ENCODE measurements around the gene MSMP. TPM values are rescaled to one million over a fixed set of nuclear protein-coding genes. Genes with fewer than 3 reads are reported as not detected.

The MSMP gene
- not detected in 2 replicates for total RNA-seq (ENCODE audit: low replicate concordance)

GRCh38 chr9:35754264-35754663 is at the start of gene MSMP:
Gene MSMP (minus strand): TSS chr9:35754276. CDS start chr9:35754129, 147 bp downstream.
- Histone ChIP-seq H3K36me3 (no peaks in the 10 kb centered on the region), H3K27me3 (no peaks in the 10 kb centered on the region), H3K4me2 (no peak within 1 kb of the TSS), H3K9ac (no peak within 1 kb of the TSS), H2AFZ (replicated peaks) (no peak within 1 kb of the TSS), H3K27ac (no peak within 1 kb of the TSS), H3K9me3 (ENCODE audit: low read depth) (no peaks in the 10 kb centered on the region), H3F3A (ENCODE audit: low read depth) (peaks cover 36% of the 10 kb centered on the region), H3K79me2 (ENCODE audit: low read depth) (peaks cover 32% of the 10 kb centered on the region), H4K20me1 (ENCODE audit: low read depth) (no peaks in the 10 kb centered on the region), H3K4me3 (no peak within 1 kb of the TSS), H3K4me1 (peaks cover 18% of the 10 kb centered on the region)
- H3K27ac Mint-ChIP-seq = no peak within 1 kb of the TSS
- DNase-seq (ENCODE audit: low spot score) = no peak
- peaks cover 34% of the 10 kb centered on the region for H3K36me3 Mint-ChIP-seq
- H3K9me3 Mint-ChIP-seq = no peaks in the 10 kb centered on the region
- TF ChIP-seq EZH2phosphoT487 (IDR thresholded peaks at IDR 0.05) (no peak), CTCF (IDR thresholded peaks at IDR 0.05) (no peak), EZH2 (IDR thresholded peaks at IDR 0.05) (no peak)
- H3K27me3 Mint-ChIP-seq (ENCODE audit: insufficient read depth, low read depth) = no peaks in the 10 kb centered on the region
- H3K4me1 Mint-ChIP-seq = peaks cover 19% of the 10 kb centered on the region
- no peak within 1 kb of the TSS for H3K4me3 Mint-ChIP-seq

- Histone ChIP-seq H3K27me3 (no peaks in the 10 kb centered on the region), H3F3A (ENCODE audit: low read depth) (no peaks in the 10 kb centered on the region), H3K4me2 (no peak overlapping the region), H3K27ac (no peak overlapping the region), H4K20me1 (ENCODE audit: low read depth) (no peaks in the 10 kb centered on the region), H3K36me3 (no peaks in the 10 kb centered on the region), H2AFZ (replicated peaks) (no peak overlapping the region), H3K9ac (no peak overlapping the region), H3K4me3 (no peak overlapping the region), H3K79me2 (ENCODE audit: low read depth) (no peaks in the 10 kb centered on the region), H3K4me1 (no peaks in the 10 kb centered on the region), H3K9me3 (ENCODE audit: low read depth) (no peaks in the 10 kb centered on the region)
- Mint-ChIP-seq H3K27ac (peak overlapping the region; percentile 51), H3K4me3 (no peak overlapping the region), H3K9me3 (no peaks in the 10 kb centered on the region), H3K36me3 (peaks cover 9% of the 10 kb centered on the region), H3K4me1 (peaks cover 3% of the 10 kb centered on the region), H3K27me3 (ENCODE audit: insufficient read depth, low read depth) (peaks cover 3% of the 10 kb centered on the region)
- no peak for TF ChIP-seq EZH2 (IDR thresholded peaks at IDR 0.05)
- no peak for TF ChIP-seq CTCF (IDR thresholded peaks at IDR 0.05)
- no peak for TF ChIP-seq EZH2phosphoT487 (IDR thresholded peaks at IDR 0.05)
- no peak for DNase-seq (ENCODE audit: low spot score)
Observed at GRCh38 chr9:35801328-35802128, 47.5 kb upstream of the MSMP start.

- TF ChIP-seq CTCF (IDR thresholded peaks at IDR 0.05) = no peak
- no peak for TF ChIP-seq EZH2phosphoT487 (IDR thresholded peaks at IDR 0.05)
- TF ChIP-seq EZH2 (IDR thresholded peaks at IDR 0.05) = no peak
- H3K9ac ChIP-seq = no peak overlapping the region
- H3K4me3 ChIP-seq = no peak overlapping the region
- Mint-ChIP-seq H3K36me3 (peaks cover 8% of the 10 kb centered on the region), H3K27ac (no peak overlapping the region), H3K4me1 (peaks cover 3% of the 10 kb centered on the region), H3K27me3 (ENCODE audit: insufficient read depth, low read depth) (peaks cover 2% of the 10 kb centered on the region), H3K9me3 (no peaks in the 10 kb centered on the region), H3K4me3 (no peak overlapping the region)
- no peak overlapping the region for H2AFZ ChIP-seq (replicated peaks)
- H3K36me3 ChIP-seq = no peaks in the 10 kb centered on the region
- H3K79me2 ChIP-seq (ENCODE audit: low read depth) = no peaks in the 10 kb centered on the region
- H4K20me1 ChIP-seq (ENCODE audit: low read depth) = no peaks in the 10 kb centered on the region
- H3K4me1 ChIP-seq = no peaks in the 10 kb centered on the region
- H3K9me3 ChIP-seq (ENCODE audit: low read depth) = no peaks in the 10 kb centered on the region
- H3K4me2 ChIP-seq = no peak overlapping the region
- no peaks in the 10 kb centered on the region for H3F3A ChIP-seq (ENCODE audit: low read depth)
- no peaks in the 10 kb centered on the region for H3K27me3 ChIP-seq
- no peak overlapping the region for H3K27ac ChIP-seq
- DNase-seq (ENCODE audit: low spot score) = no peak
Observed at GRCh38 chr9:35800530-35800929, 46.5 kb upstream of the MSMP start.

Data from neural progenitor cell (in vitro differentiated cells).